Glutamatergic neuron (in vitro differentiated cells): Measurements from ENCODE around the gene SLC19A2. TPM values are rescaled to one million over a fixed set of nuclear protein-coding genes. Genes with fewer than 3 reads are reported as not detected.

Experiments
- DNase-seq: peaks from one replicate; pipeline ENCODE4 v3.0.0; 2022
- H3K27ac Mint-ChIP-seq: one replicate; pipeline ENCODE4 v1.8.0; 2020; ENCODE audit warnings: mild to moderate bottlenecking, mixed read lengths, inconsistent platforms; ENCODE audit not compliant: unreplicated experiment
- H3K27me3 Mint-ChIP-seq: one replicate; pipeline ENCODE4 v1.8.0; 2020; ENCODE audit warnings: mild to moderate bottlenecking, moderate library complexity, mixed read lengths, inconsistent platforms; ENCODE audit not compliant: unreplicated experiment
- H3K36me3 Mint-ChIP-seq: one replicate; pipeline ENCODE4 v1.8.0; 2020; ENCODE audit warnings: mild to moderate bottlenecking, mixed read lengths, inconsistent platforms; ENCODE audit not compliant: unreplicated experiment
- H3K4me1 Mint-ChIP-seq: one replicate; pipeline ENCODE4 v1.8.0; 2020; ENCODE audit warnings: mild to moderate bottlenecking, low read depth, mixed read lengths, inconsistent platforms; ENCODE audit not compliant: unreplicated experiment
- H3K4me3 Mint-ChIP-seq: one replicate; pipeline ENCODE4 v1.8.0; 2020; ENCODE audit warnings: mild to moderate bottlenecking, mixed read lengths, inconsistent platforms; ENCODE audit not compliant: unreplicated experiment
- H3K9me3 Mint-ChIP-seq: one replicate; pipeline ENCODE4 v1.8.0; 2020; ENCODE audit warnings: mild to moderate bottlenecking, moderate library complexity, mixed read lengths, inconsistent platforms; ENCODE audit not compliant: unreplicated experiment
- total RNA-seq: library from RNA; stranded (reverse); fragmentation: NEBNext Ultra II Directional; extraction: Animal tissue kit (Norgen Biotek cat#: 25700); gene quantifications from one replicate; pipeline ENCODE4 v1.2.1, GENCODE V29; 2021; ENCODE audit not compliant: unreplicated experiment
- TF ChIP-seq, protein P1 (sequence below): fragments of 200-600 bp; sonication (generic); IDR thresholded peaks from one replicate; pipeline ENCODE4 v1.5.0; 2021; ENCODE audit not compliant: partially characterized antibody, unreplicated experiment

The SLC19A2 gene
- total RNA-seq, 1 donor from 2014 or later: 12.8 TPM

- Mint-ChIP-seq H3K9me3 (no peaks in the 10 kb centered on the region), H3K36me3 (no peaks in the 10 kb centered on the region), H3K27ac (no peak overlapping the region), H3K4me3 (no peak overlapping the region), H3K4me1 (peaks cover 4% of the 10 kb centered on the region), H3K27me3 (no peaks in the 10 kb centered on the region)
- TF ChIP-seq, protein P1, sequence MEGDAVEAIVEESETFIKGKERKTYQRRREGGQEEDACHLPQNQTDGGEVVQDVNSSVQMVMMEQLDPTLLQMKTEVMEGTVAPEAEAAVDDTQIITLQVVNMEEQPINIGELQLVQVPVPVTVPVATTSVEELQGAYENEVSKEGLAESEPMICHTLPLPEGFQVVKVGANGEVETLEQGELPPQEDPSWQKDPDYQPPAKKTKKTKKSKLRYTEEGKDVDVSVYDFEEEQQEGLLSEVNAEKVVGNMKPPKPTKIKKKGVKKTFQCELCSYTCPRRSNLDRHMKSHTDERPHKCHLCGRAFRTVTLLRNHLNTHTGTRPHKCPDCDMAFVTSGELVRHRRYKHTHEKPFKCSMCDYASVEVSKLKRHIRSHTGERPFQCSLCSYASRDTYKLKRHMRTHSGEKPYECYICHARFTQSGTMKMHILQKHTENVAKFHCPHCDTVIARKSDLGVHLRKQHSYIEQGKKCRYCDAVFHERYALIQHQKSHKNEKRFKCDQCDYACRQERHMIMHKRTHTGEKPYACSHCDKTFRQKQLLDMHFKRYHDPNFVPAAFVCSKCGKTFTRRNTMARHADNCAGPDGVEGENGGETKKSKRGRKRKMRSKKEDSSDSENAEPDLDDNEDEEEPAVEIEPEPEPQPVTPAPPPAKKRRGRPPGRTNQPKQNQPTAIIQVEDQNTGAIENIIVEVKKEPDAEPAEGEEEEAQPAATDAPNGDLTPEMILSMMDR: no peak
- DNase-seq: no peak
Observed at GRCh38 chr1:169528215-169529067, 42.7 kb upstream of the SLC19A2 start.

GRCh38 chr1:169527451-169528214 lies 41.9 kb upstream of the SLC19A2 start:
- no peak overlapping the region for H3K4me3 Mint-ChIP-seq
- H3K36me3 Mint-ChIP-seq: no peaks in the 10 kb centered on the region
- H3K27me3 Mint-ChIP-seq: no peaks in the 10 kb centered on the region
- DNase-seq: no peak
- TF ChIP-seq, protein P1: no peak
- peaks cover 4% of the 10 kb centered on the region for H3K4me1 Mint-ChIP-seq
- H3K9me3 Mint-ChIP-seq: no peaks in the 10 kb centered on the region
- no peak overlapping the region for H3K27ac Mint-ChIP-seq

- peaks cover 4% of the 10 kb centered on the region for H3K4me1 Mint-ChIP-seq
- DNase-seq: no peak
- no peaks in the 10 kb centered on the region for H3K9me3 Mint-ChIP-seq
- no peak overlapping the region for H3K27ac Mint-ChIP-seq
- H3K27me3 Mint-ChIP-seq: no peaks in the 10 kb centered on the region
- no peaks in the 10 kb centered on the region for H3K36me3 Mint-ChIP-seq
- H3K4me3 Mint-ChIP-seq: no peak overlapping the region
- TF ChIP-seq, protein P1: no peak
Observed at GRCh38 chr1:169527001-169527400, 41.3 kb upstream of the SLC19A2 start.

- no peak for DNase-seq
- Mint-ChIP-seq H3K9me3 (no peaks in the 10 kb centered on the region), H3K4me3 (no peak overlapping the region), H3K27ac (no peak overlapping the region), H3K36me3 (no peaks in the 10 kb centered on the region), H3K27me3 (no peaks in the 10 kb centered on the region), H3K4me1 (peaks cover 1% of the 10 kb centered on the region)
- TF ChIP-seq, protein P1: no peak
Observed at GRCh38 chr1:169526120-169526832, 40.5 kb upstream of the SLC19A2 start.
